GM12874 (cell line): ENCODE measurements around the gene PML.

Source experiments
- TF ChIP-seq, protein P1 (sequence below): IDR thresholded peaks from 2 replicates; pipeline ENCODE4 v1.5.1; 2011; ENCODE audit warnings: low read depth, mild to moderate bottlenecking, control low read depth, low read length, moderate library complexity; ENCODE audit not compliant: insufficient read depth

The PML gene

GRCh38 chr15:74046275-74046674 lies 51.8 kb downstream of the PML start:
- TF ChIP-seq, protein P1, sequence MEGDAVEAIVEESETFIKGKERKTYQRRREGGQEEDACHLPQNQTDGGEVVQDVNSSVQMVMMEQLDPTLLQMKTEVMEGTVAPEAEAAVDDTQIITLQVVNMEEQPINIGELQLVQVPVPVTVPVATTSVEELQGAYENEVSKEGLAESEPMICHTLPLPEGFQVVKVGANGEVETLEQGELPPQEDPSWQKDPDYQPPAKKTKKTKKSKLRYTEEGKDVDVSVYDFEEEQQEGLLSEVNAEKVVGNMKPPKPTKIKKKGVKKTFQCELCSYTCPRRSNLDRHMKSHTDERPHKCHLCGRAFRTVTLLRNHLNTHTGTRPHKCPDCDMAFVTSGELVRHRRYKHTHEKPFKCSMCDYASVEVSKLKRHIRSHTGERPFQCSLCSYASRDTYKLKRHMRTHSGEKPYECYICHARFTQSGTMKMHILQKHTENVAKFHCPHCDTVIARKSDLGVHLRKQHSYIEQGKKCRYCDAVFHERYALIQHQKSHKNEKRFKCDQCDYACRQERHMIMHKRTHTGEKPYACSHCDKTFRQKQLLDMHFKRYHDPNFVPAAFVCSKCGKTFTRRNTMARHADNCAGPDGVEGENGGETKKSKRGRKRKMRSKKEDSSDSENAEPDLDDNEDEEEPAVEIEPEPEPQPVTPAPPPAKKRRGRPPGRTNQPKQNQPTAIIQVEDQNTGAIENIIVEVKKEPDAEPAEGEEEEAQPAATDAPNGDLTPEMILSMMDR, result no peak

DNA sequence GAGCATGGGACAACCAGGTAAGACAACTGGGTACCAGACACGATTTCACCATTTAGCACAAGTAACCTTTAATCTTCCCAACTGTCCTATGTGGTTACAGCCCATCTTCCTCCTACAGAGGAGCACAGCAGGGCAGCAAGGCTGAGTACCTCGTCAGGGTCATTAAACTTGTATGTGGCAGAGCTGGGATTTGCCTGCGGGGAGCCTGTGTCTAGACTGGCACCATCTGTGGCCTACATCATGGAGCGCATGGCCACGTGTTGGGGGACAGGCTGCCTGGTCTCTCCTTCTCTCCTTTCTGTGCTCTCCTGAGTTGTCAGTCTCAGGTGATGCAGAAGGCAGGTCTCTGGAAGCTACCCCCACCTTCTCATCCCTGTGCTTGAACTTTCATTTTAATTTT lies 55.6 kb downstream of the PML start:
- TF ChIP-seq, protein P1, result no peak

DNA sequence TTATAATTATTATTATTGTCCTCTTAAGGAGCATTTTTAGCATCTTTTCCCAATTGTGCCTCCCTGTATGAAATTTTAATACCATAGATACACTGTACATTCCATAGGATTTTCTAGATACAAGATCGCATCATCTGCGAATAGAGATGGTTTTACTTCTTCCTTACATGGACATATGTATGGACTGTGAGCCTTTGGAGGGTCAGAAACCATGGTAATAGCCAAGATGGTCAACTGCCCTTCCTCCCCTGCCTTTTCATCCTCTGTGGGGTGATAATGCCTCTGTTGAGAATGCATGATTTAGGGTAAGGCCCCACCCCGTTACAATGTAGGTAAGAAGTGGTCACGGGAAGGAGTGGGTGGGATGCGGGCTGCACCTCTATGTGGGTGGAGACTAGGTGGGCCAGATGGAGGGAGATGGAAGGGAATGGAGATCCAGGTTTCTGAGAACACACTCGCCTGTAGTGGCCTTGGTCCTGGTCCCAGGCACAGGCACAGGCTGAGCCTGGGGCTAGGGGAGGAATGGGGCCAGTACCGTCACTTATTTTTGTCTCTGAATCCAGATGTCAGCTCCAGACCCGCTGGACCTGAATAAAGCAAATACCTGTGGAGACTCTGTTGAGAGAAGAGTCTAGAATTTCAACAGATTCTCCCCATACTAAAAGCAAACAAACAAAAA lies 56.2 kb downstream of the PML start:
- TF ChIP-seq, protein P1, result no peak

- TF ChIP-seq, protein P1, result no peak
Measured at GRCh38 chr15:74053517-74053916, 59.0 kb downstream of the PML start.

DNA sequence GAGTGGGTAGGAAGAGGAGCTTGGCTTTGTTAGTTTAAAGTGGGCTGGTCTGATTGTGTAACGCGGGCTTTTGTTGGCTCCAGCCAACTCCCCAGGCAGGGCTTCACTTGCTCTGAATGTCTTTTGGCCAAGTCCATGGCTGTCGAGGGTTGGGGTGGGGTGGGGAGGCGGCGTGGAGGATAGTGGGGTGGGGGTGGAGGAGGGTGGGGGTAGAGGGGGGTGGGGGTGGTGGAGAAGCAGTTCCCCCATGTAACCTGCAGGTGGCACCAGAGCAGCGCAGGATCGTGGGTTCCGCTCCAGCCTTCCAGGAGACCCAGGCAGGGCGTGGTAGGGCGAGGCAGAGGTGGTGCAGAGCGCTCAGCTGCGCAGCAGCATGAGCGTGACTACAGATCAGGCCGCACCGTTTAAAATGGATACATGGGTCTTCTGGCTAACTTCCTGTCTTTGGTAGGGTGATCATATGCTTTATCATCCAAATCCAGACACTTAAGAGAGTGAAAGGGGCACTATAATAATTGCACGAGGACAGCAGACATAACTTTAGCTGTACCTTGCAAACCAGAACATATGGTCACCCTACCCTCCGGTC lies 59.5 kb downstream of the PML start:
- TF ChIP-seq, protein P1, result peak; percentile 73

DNA sequence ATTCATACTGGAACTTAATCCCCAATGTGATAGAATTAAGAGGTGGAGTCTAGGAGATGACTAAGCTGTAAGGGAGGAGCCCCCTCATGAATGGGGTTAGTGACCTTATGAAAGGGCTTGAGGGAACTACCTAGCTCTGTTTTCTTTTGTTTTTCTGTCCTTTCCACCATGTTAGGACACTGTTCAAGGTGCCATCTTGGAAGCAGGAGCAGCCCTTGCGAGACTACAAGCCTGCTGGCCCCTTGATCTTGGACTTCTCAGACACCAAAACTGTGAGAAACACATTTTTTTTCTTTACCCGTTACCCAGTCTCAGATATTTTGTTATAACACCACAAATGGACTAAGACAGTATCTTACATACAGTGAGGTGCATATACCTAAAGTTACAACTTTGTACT lies 61.3 kb downstream of the PML start:
- TF ChIP-seq, protein P1, result no peak

GRCh38 chr15:74060251-74060650 lies 65.7 kb downstream of the PML start:
- TF ChIP-seq, protein P1, result no peak
